AG04449 (cell line): ENCODE data around the gene WDR88.
"Not testable (repeated sequence)": the region's sequence is repeated elsewhere in the genome, so short reads cannot be mapped to it uniquely, and the experiment has no call there.

ENCODE experiments used
- CTCF ChIA-PET: fragments of 350-600 bp; formaldehyde crosslinking; extraction: SDS; loops from one replicate; lab custom pipeline; 2021; ENCODE audit warnings: antibody characterized with exemption; lab: Yijun Ruan, JAX
- POLR2A ChIA-PET: fragments of 400-600, 350-600 bp; formaldehyde crosslinking; extraction: SDS; loops from one replicate; lab custom pipeline; 2020; ENCODE audit warnings: antibody characterized with exemption, inconsistent platforms; lab: Yijun Ruan, JAX
- DNase-seq: peaks from one replicate; pipeline ENCODE4 v3.0.0-alpha.2; 2010; ENCODE audit warnings: low read depth, low spot score
- H3K4me3 ChIP-seq: 2 replicates; pipeline ENCODE4 v1.5.1; 2011; ENCODE audit warnings: low read depth, mild to moderate bottlenecking, control low read depth, low read length
- CTCF ChIP-seq: IDR thresholded peaks from one replicate; pipeline ENCODE4 v1.5.1; 2011; ENCODE audit warnings: mild to moderate bottlenecking, moderate library complexity, low read length, control low read depth, inconsistent platforms; ENCODE audit not compliant: insufficient read depth; ENCODE audit errors: missing control alignments

WDR88 gene

GRCh38 chr19:33207040-33207620, 75.2 kb downstream of the WDR88 start:
- TF ChIP-seq CTCF, result no peak
- H3K4me3 ChIP-seq, result no peak overlapping the region
- DNase-seq, result no peak
- POLR2A ChIA-PET, result no interaction called here
- CTCF ChIA-PET, result no interaction called here

DNA sequence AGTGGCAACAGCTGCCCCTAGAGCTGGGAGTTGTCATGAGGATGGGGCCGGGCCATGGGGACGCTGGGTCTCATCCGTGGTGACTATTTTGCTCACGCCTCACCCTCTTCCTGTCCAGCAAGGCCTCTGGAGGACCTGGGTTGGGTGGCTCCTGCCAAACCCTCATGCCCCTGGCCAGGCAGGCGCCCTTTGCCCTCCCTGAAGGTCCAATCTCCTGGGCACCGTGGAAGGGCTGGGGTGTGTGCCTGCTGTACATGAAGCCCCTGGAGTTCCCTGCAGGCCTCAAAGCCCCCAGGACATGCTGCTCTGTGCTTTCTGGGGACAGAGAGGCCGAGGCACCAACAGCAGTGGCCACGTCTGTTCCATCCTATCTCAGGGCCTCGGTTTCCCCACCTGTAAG, 76.0 kb downstream of the WDR88 start:
- DNase-seq, result no peak
- no peak overlapping the region for H3K4me3 ChIP-seq
- CTCF ChIA-PET, result interaction anchor here (2.5 kb wide), 1 partner anchor 24 kb away, joined by 12 read pairs; no protein-coding TSS in a partner anchor
- TF ChIP-seq CTCF, result no peak
- POLR2A ChIA-PET, result no interaction called here

GRCh38 chr19:33208371-33208895, 76.5 kb downstream of the WDR88 start:
- ChIA-PET CTCF (interaction anchor here (2.5 kb wide), 1 partner anchor 24 kb away, joined by 12 read pairs; no protein-coding TSS in a partner anchor), POLR2A (no interaction called here)
- DNase-seq, result no peak
- H3K4me3 ChIP-seq, result no peak overlapping the region
- TF ChIP-seq CTCF, result no peak

DNA sequence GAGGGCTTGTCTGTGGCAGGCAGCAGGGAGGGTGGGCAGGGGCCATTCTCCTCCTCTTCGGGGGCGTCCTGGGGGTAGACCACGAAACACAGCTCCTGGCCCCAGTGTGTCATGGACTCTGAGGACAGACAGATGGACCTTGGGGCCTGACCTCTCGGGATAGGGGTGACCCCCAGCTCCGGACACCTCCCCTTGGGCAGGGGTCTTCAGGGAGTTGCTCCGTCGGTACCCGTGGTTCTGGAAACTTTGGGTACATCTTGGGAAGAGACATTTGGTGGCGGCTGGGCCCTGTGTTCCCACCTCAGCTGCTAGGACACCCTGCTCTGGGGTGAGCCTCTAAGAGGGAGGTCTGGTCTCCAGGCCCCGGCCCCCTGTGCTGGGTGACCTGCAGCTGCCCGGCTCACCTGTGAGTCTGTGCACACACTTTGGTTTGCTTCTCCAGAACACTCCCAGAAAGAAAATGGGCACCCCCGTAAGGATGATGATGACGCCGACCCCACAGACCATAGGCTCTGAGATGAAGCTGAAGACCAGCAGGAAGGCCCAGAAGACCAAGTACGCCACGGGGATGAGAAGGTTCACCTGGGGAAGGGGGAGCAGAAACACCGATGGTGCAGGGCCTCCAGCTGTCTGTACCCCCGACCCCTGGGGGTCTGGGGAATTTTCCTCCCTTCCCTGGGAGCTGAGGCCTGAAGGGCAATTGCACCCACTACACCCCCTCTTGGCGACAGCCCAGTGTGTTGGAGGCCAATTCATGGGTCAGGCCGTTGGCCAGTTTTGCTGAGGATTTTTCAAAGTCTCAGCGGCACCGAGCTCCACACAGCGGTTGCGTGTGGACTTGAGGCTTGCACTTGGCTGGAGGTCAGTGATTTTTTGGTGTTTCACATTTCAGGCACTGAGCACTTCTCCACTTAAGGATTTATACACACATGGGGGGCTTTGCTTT, 77.3 kb downstream of the WDR88 start:
- POLR2A ChIA-PET, result no interaction called here
- CTCF ChIA-PET, result interaction anchor here (1.0 to 2.5 kb wide), 2 partner anchors 25 to 66 kb away, joined by 3 to 12 read pairs; no protein-coding TSS in a partner anchor

DNA sequence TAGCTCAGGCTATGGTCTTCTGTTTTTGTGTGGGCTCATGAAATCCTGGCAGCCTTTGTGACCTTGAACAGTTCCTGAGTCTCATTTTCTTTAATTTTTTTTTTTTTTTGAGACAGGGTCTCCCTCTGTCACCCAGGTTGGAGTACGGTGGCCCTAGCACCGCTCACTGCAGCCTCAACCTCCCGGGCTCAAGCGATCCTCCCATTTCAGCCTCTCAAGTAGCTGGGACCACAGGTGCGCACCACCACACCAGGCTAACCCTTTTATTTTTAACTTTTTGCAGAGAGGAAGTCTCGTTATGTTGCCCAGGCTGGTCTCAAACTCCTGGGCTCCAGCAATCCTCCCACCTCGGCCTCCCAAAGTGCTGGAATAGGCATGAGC, 77.9 kb downstream of the WDR88 start:
- POLR2A ChIA-PET, DNase-seq: not testable (repeated sequence)
- CTCF ChIA-PET, result interaction anchor here (1.0 to 2.5 kb wide), 2 partner anchors 26 to 67 kb away, joined by 3 to 12 read pairs; no protein-coding TSS in a partner anchor

More for the DNA sequence above, 77.3 kb downstream of the WDR88 start:
- no peak overlapping the region for H3K4me3 ChIP-seq
- DNase-seq, result no peak
- no peak for TF ChIP-seq CTCF

DNA sequence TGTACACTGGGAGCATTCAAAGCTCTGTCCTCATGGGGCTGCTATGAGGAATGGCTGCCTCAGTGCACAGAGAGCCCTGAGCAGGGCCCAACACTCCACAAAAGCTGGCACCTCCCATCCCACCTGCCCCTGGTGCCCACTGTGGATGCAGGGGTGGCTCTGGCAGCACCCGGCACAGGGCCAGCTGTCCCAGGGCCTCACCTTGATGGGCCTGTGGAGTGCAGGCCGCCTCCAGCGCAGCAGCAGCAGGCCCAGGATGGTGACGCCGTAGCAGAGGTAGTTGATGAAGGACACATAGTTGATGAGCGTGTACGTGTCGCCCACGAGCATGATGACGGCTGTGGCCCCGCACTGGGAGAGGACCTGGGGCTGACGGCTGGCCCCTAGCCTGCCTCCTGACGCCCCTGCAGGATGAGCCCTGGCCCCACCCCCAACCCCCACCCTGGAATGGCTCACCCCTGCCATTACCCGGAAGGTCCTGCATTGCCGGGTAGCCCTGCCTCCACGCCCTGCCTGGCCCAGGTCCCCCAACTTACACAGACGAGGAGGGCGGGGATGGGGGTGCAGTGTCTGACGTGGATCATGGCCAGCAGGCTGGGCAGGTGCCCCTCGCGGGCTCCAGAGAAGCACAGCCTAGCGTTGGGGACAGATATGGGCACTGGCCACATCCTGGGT, 78.5 kb downstream of the WDR88 start:
- POLR2A ChIA-PET, result no interaction called here
- CTCF ChIA-PET, result interaction anchor here (2.5 kb wide), 1 partner anchor 26 kb away, joined by 12 read pairs; no protein-coding TSS in a partner anchor
- no peak for DNase-seq
- TF ChIP-seq CTCF, result no peak
- H3K4me3 ChIP-seq, result no peak overlapping the region

More for the DNA sequence above, 77.9 kb downstream of the WDR88 start:
- H3K4me3 ChIP-seq, result not testable (repeated sequence)
